Sciatic nerve (tissue), 2 donors: ENCODE data around the gene SLC25A21. TPM values are rescaled to one million over a fixed set of nuclear protein-coding genes. Genes with fewer than 3 reads are reported as not detected.

Source experiments
- ATAC-seq: fragments of 200-7000 bp; cut with Tn5 transposase; one replicate; pipeline ENCODE4 v1.9.1; 2020; ENCODE audit warnings: mild to moderate bottlenecking, moderate library complexity
- DNase-seq: peaks from one replicate; pipeline ENCODE4 v3.0.0-alpha.2; 2020; ENCODE audit warnings: low spot score
- intact Hi-C: fragments of 100-400 bp; cut with DNase I; formaldehyde crosslinking; loops from one replicate; pipeline ENCODE4 v1.14.2; 2022
- total RNA-seq: library from RNA; stranded (reverse); fragmentation: NEBNext Ultra II Directional; extraction: Animal tissue kit (Norgen Biotek cat#: 25700); gene quantifications from one replicate; pipeline ENCODE4 v1.2.1, GENCODE V29; 2021
- donor health status: DM: no; HTN: no; CAD: no.
- donor health status: DM: no; HTN: no; CAD: no.

Gene SLC25A21
- total RNA-seq, 1 donor from 2014 or later, result 1.4 TPM

DNA sequence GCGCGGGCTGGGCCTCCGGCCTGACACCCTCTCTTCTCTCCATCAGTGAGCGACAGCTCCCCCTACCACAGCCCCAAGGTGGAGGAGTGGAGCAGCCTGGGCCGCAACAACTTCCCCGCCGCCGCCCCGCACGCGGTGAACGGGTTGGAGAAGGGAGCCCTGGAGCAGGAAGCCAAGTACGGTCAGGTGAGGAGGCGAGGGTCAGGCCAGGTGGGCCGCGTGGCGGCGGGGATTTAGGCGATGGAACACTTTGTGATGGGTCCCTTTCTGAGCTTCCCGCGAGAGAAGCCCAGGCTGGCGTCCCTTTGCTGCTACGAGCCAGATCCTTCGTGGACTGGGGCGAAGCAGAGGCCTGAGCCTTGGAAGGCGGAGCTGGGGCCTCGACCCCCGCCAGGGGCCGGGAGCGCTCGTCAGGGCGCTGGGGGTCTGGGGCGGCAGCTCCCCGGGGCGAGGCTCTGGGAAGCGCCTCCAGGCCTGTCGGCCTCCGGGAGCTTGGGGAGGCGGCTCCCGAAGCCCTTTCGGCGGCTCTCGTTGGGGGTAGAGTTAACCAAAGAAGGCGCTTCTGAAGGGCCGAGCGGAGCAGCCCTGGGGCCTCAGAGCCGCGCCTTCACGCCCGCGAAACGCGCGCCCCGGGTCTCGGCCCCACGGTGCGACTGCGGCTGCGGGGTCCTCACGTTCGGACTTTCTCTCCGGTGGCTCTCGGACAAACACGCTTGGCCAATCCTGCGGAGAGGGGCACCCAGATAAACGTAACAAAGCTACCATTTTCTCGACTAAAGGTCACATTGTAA is 505.8 kb downstream of the SLC25A21 start:
- ATAC-seq (no peak), DNase-seq (no peak)
- intact Hi-C loops, result no loop called here

GRCh38 chr14:36665887-36666415 is 506.5 kb downstream of the SLC25A21 start:
- no peak for DNase-seq
- ATAC-seq, result no peak
- intact Hi-C loops, result no loop called here

GRCh38 chr14:36664322-36665193 is 507.8 kb downstream of the SLC25A21 start:
- ATAC-seq, result no peak
- intact Hi-C loops, result no loop called here
- DNase-seq, result no peak

DNA sequence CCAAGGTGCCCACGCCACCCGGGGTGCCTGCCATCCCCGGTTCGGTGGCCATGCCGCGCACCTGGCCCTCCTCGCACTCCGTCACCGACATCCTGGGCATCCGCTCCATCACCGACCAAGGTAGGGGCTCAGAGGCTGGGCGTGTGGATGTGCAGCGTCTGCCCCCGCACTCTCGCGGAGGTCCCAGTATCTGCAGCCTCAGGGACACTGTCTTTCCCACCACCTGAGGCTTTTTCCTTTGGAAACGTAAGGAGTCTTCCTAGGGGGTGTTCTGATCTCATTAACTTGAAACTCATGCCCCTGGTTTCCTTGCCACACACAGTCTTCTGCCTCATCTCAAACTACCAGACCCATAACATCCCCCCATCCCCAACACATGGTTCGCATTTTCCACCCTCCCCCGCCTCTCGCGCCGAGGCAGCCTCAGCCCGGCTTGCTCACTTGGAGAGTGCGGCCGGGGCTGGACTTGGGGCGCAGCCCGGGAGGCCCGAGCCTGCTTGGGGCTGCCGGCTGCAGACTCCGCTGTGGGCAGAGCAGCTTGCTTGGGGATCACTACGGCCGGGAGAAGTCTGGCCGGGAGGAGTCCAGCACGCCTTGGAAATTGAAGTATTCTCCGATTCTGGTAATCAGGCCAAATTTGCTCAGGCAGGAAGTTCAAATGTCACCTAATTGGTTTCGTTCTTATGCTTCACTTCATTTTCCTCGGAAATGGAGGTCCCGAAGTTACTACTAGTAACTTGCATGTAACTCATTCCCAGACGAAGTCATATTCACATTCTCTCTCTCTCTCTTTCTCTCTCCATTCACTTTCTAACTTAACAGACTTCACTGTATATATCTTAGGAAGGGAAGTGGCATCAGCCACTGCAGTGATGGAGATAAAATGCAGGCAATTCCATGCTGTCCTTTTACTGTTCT is 508.7 kb downstream of the SLC25A21 start:
- ATAC-seq (peak; percentile 58), DNase-seq (no peak)
- intact Hi-C loops, result no loop called here

DNA sequence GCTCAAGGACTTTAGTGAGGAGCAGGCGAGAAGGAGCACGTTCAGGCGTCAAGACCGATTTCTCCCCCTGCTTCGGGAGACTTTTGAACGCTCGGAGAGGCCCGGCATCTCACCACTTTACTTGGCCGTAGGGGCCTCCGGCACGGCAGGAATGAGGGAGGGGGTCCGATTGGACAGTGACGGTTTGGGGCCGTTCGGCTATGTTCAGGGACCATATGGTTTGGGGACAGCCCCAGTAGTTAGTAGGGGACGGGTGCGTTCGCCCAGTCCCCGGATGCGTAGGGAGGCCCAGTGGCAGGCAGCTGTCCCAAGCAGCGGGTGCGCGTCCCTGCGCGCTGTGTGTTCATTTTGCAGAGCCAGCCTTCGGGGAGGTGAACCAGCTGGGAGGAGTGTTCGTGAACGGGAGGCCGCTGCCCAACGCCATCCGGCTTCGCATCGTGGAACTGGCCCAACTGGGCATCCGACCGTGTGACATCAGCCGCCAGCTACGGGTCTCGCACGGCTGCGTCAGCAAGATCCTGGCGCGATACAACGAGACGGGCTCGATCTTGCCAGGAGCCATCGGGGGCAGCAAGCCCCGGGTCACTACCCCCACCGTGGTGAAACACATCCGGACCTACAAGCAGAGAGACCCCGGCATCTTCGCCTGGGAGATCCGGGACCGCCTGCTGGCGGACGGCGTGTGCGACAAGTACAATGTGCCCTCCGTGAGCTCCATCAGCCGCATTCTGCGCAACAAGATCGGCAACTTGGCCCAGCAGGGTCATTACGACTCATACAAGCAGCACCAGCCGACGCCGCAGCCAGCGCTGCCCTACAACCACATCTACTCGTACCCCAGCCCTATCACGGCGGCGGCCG is 509.6 kb downstream of the SLC25A21 start:
- ATAC-seq (peak; percentile 48), DNase-seq (peak; percentile 71)
- intact Hi-C loops, result no loop called here

DNA sequence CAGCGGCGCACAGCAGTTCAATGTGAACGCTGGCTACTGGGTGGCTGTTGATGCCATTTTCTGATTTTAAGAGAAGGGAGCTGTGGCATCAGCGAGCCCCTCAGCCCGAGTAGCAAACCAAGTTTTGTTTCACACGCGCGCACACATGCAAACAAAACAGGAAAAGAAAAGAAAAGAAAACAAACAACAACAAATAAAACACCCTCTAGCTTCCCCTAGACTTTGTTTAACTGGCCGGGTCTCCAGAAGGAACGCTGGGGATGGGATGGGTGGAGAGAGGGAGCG is 510.2 kb downstream of the SLC25A21 start:
- DNase-seq (no peak), ATAC-seq (no peak)
- intact Hi-C loops, result no loop called here

GRCh38 chr14:36661506-36662257 is 510.7 kb downstream of the SLC25A21 start, which contains the start of gene PAX9:
TSS of gene PAX9 (plus strand) at chr14:36661860. CDS start at chr14:36662090, 230 bp downstream.
- ATAC-seq (peak; percentile 95), DNase-seq (peak; percentile 92)
- intact Hi-C loops, result no loop called here

GRCh38 chr14:36660736-36661505 is 511.5 kb downstream of the SLC25A21 start:
- ATAC-seq (no peak), DNase-seq (no peak)
- intact Hi-C loops, result no loop called here

DNA sequence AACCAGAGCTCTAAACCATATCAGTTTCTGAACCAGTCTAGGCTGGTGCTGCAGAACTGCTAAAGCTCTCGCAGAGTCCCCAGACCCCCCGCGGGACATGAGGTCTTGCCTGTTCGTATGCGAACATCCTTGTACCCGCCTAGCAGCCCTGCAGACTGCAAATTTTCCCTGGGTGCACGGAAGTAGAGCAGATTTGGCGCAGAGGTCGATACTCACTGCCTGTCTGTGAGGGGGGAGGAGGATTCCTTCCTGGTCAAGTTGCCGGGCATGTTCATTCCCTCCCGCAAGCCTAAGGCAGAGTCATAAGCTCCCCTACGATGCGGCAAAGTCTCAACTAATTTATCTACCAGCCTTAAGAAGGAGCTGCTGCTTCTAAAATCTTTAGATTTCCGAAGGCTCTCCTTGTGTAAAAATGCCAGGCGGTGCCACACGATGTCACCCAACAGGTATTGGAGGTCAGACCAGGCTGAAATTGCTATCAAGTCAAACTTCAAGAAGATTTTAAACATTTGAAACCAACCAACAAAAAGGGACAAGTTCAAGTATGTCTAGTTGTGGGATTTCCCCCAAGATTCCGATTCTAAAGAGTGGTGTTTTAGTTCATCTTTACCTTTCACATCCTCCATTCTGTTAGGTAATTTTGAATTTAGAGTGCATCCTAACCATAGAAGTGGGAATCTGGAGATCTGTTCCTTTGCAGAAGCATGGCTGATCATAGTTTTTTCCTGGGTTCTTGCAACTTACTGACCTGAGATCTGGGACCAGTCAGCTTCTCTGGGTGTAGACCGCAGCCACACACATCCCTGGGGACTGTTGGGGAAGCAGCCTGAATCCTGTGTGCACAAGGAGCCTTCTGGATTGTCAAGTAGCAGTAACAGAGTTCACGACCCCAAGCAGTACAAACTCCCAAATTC is 512.3 kb downstream of the SLC25A21 start:
- intact Hi-C loops, result no loop called here
- ATAC-seq, result no peak
- no peak for DNase-seq

DNA sequence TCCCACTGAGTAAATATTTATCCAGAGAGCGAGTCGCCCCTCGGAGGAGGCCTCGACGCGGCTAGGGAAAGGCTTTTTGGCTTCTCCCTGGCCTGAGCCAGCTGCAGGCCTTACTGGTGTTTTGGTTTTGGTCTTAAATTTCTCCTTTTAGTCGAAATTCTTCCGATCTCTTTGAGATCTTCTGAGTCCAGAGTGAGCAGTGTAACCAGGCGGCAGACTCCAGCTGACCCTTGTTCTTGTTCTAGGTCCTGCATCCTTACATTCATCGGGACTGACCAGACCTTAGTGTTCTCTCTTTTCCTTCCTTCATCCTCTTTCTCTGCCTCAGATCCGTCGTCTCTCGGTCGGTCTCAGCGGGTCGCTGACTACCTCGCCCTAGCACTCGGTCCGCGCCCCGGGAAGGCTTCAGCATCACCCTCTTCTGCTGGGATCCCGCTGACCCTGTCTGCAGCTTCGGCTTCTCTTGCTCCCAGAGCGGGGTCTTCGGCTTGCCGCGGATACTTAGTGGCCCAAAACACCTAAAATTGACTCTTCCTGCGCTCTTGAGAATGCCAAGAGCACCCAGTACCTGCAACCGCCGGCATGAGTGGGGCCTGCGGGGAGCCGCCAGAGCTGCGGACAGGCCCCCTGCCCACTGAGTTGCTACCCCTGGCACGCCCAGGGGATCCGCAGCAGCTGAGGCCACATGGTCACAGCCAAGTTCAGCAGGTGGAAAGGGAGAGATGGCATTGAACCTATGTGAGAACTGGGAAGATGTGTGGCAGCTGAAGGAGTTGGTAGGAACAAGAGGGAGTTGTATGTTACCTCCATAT is 513.2 kb downstream of the SLC25A21 start:
- DNase-seq (no peak), ATAC-seq (no peak)
- intact Hi-C loops, result no loop called here

GRCh38 chr14:36658123-36659009 is 514.0 kb downstream of the SLC25A21 start:
- intact Hi-C loops, result no loop called here
- ATAC-seq (no peak), DNase-seq (no peak)

DNA sequence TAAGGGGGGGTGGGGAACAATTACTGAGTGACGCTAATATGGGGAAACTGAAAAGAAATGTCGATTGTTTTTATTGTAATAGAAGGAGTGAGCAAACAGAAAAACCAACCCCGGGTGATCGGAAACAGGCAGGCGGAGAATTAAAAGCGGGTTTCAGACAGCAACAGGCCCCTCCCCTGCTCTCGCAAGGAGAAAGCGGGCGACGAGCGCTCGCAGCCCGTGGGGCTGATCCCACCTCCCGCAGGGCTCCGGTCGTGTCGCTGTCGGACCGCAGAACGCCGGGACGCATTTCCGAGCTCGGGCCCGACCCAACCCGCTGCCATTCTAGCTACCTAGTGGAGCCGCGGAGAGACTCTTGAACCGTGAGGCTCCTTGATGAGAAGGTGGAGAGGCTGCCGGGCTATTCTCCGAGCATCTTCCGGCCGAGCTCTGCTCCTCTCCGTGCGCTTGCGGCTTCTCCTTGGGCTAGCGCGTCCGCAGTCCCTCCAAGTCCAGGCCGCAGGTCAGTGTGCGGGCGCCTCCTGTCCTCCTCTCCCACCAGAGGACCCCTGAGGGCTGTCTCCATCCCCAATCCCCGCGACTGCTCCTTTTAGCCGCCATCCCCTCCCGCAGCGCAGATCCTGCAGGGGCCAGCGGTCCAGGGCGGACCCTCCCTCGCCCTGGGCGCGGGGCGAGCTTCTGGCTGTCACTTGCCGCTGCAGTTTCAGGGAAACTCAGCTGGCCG is 514.8 kb downstream of the SLC25A21 start:
- DNase-seq (peak; percentile 65), ATAC-seq (peak; percentile 29)
- intact Hi-C loops, result no loop called here

DNA sequence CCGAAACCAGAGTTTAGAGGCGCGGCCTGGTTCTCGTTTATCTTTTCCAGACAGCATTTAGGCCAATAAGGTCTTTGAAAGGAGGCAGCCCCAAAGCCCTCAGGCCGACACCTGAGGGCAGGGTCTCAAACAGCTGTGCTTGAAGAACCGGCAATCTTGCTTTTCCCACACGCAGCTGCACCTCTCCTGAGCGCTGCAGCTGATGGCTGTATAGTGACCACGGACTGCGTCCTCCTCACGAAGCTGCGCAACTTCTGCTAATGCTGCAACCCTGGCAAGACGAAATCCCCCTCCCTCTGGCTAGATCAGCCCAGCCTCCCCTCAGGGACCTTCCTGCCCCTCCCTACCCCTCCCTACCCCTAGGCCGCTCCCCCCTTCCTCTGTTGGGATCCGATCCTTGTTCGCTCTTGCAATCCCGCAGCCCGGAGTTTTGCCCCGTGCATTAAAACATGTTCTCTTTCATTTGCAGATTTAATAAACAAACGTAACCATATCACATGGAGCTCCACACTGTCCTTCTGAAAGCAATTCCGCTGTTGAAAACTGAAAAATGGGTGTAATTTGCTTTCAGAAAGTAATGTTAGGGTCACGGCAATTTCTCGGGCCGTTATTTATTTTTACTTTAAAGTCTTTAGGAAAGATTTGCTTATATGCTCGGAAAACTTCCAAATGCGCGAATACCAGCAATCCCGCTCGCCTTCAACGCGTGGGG is 515.6 kb downstream of the SLC25A21 start:
- ATAC-seq (peak; percentile 48), DNase-seq (peak; percentile 55)
- intact Hi-C loops, result no loop called here
